SW 1271 (cell line): Measurements from ENCODE around the gene STAG3.
"Not testable (repeated sequence)": the region's sequence is repeated elsewhere in the genome, so short reads cannot be mapped to it uniquely, and the experiment has no call there.

ENCODE experiments used
- DNase-seq, 2 experiments: peaks; one replicate each; lab custom pipeline; 2025; lab: John Stamatoyannopoulos, UW

Gene STAG3

DNA sequence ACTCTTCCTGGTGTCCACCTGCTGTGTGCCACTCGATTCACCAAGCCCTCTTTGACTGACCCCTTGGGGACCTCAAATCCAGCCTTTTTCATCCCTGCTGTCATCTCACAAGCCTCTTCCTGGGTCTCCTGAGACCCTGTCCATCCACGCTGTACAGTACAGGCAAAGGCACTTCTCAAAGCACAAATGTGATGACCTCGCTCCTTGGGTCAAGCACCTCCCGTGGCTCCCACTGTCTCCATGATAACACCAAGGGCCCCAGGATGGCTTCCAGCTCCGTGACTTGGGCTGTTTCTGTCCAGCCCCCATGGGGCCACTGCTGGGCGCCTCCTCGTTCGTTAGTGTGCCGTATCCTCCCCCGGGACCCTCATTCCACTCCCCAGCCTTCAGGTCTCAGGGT is 70.8 kb downstream of the STAG3 start:
- no peak for DNase-seq

DNA sequence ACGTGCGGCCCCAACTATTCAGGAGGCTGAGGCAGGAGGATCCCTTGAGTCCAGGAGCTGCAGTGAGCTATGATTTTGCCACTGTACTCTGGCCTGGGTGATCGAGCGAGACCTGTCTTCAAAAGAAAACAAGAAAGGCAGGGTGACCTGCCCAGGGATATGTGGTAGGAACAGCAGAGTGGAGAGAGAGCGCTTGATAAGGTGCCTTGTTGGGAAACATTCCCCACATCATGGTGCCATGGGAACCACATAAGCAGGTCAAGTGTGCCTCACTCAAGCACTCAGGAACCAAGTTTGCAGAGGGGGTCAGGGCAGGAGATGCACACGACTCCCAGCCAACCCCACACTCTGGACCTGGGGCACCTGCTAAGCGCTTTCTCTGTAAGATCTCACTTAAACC is 79.3 kb downstream of the STAG3 start:
- no peak for DNase-seq

DNA sequence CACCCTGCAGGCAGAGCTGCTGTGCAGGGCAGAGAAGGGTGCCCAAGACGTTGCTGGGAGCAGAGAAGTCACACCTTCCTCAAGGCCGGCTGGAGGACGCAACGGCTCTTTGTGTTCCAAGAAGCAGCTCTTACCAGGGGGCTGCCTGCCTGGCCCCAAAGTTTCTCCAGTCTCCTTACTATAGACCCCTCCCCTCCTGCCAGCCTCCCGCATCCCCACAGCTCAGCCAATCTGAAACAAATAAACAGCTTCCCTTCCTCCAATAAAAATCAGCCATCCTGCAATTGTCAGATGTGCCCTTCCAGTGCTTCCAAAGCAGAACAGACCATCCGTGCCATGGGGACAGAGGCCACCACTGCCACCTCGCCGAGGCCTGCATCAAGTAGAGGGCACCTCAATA is 82.3 kb downstream of the STAG3 start:
- DNase-seq = not testable (repeated sequence)

DNA sequence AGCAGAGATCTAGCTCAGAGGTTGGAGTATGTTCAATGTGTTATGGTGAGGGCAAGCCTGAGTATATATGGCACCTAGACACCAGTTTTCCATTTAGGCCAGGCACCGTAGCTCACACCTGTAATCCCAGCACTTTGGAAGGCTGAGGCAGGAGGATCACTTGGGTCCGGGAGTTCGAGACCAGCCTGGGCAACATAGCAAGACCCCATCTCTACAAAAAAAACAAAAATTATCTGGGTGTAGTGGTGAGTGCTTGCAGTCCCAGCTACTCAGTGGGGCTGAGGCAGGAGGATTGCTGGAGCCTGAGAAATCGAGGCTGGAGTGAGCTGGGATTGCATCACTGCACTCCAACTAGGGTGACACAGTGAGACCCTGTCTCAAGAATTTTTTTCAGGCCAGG is 85.2 kb downstream of the STAG3 start:
- not testable (repeated sequence) for DNase-seq
